GM12892 (cell line): Measurements from ENCODE around the gene KLHL6.

Experiments
- POLR2A ChIP-seq: IDR thresholded peaks from 2 replicates; pipeline ENCODE4 v1.6.1; 2011; ENCODE audit warnings: low read depth, low read length, control low read depth
- POLR2AphosphoS5 ChIP-seq: IDR thresholded peaks from 2 replicates; pipeline ENCODE4 v1.6.1; 2011; ENCODE audit warnings: low read depth, low read length, control low read depth
- TAF1 ChIP-seq: IDR thresholded peaks from 2 replicates; pipeline ENCODE4 v1.6.1; 2011; ENCODE audit warnings: low read depth, mild to moderate bottlenecking, control low read depth, low read length, borderline replicate concordance

GRCh38 chr3:183597959-183598358, 42.5 kb upstream of the KLHL6 start:
- TF ChIP-seq POLR2AphosphoS5, result no peak
- no peak for TF ChIP-seq POLR2A
- no peak for TF ChIP-seq TAF1
